HEK293T (cell line): ENCODE data around the gene SIRPD.

Source experiments
- CTCF ChIA-PET: fragments of 350-600 bp; formaldehyde crosslinking; extraction: SDS; loops from one replicate; lab custom pipeline; 2021; ENCODE audit warnings: antibody characterized with exemption, inconsistent platforms; lab: Yijun Ruan, JAX
- POLR2A ChIA-PET: fragments of 350-600 bp; formaldehyde crosslinking; extraction: SDS; loops from one replicate; lab custom pipeline; 2020; ENCODE audit warnings: antibody characterized with exemption, inconsistent platforms; lab: Yijun Ruan, JAX
- DNase-seq: peaks from one replicate; pipeline ENCODE4 v3.0.0; 2012; ENCODE audit warnings: mixed read lengths; ENCODE audit errors: extremely low spot score
- ARNT ChIP-seq: fragments of 450-650 bp; IDR thresholded peaks from 2 replicates; pipeline ENCODE4 v1.6.1; 2017; ENCODE audit warnings: mild to moderate bottlenecking
- BHLHE40 ChIP-seq: fragments of 450-650 bp; IDR thresholded peaks from 2 replicates; pipeline ENCODE4 v1.6.1; 2016; ENCODE audit warnings: mild to moderate bottlenecking, moderate library complexity, borderline replicate concordance
- CTBP1 ChIP-seq: fragments of 450-650 bp; IDR thresholded peaks from 2 replicates; pipeline ENCODE4 v1.6.1; 2016; ENCODE audit warnings: borderline replicate concordance
- ELF4 ChIP-seq: fragments of 450-650 bp; IDR thresholded peaks from 2 replicates; pipeline ENCODE4 v1.6.1; 2017; ENCODE audit warnings: antibody characterized with exemption
- FOXA1 ChIP-seq: fragments of 450-650 bp; IDR thresholded peaks from 2 replicates; pipeline ENCODE4 v1.6.1; 2016; ENCODE audit warnings: mild to moderate bottlenecking
- FOXK2 ChIP-seq: fragments of 450-650 bp; IDR thresholded peaks from 2 replicates; pipeline ENCODE4 v1.6.1; 2016; ENCODE audit warnings: mild to moderate bottlenecking
- FOXM1 ChIP-seq: fragments of 450-650 bp; IDR thresholded peaks from 2 replicates; pipeline ENCODE4 v1.6.1; 2017; ENCODE audit warnings: mild to moderate bottlenecking, borderline replicate concordance
- HDGF ChIP-seq: fragments of 450-650 bp; IDR thresholded peaks from 2 replicates; pipeline ENCODE4 v1.6.1; 2017; ENCODE audit warnings: antibody characterized with exemption, borderline replicate concordance
- L3MBTL2 ChIP-seq: fragments of 450-650 bp; conservative IDR thresholded peaks from 2 replicates; pipeline ENCODE4 v1.6.1; 2016; ENCODE audit warnings: mild to moderate bottlenecking
- LEF1 ChIP-seq: fragments of 450-650 bp; IDR thresholded peaks from 2 replicates; pipeline ENCODE4 v1.6.1; 2017; ENCODE audit warnings: mild to moderate bottlenecking, borderline replicate concordance
- NFRKB ChIP-seq: fragments of 450-650 bp; IDR thresholded peaks from 2 replicates; pipeline ENCODE4 v1.6.1; 2016; ENCODE audit warnings: mild to moderate bottlenecking, moderate library complexity
- PKNOX1 ChIP-seq: fragments of 450-650 bp; IDR thresholded peaks from 2 replicates; pipeline ENCODE4 v1.6.1; 2016
- SP1 ChIP-seq: fragments of 450-650 bp; IDR thresholded peaks from 2 replicates; pipeline ENCODE4 v1.6.1; 2017
- SUZ12 ChIP-seq: fragments of 450-650 bp; IDR thresholded peaks from 2 replicates; pipeline ENCODE4 v1.6.1; 2016; ENCODE audit warnings: mild to moderate bottlenecking
- TARDBP ChIP-seq: fragments of 450-650 bp; IDR thresholded peaks from 2 replicates; pipeline ENCODE4 v1.6.1; 2016
- ZNF384 ChIP-seq: fragments of 450-650 bp; IDR thresholded peaks from 2 replicates; pipeline ENCODE4 v1.6.1; 2016

The SIRPD gene

GRCh38 chr20:1513801-1514200, 43.7 kb downstream of the SIRPD start:
- ChIA-PET CTCF (no interaction called here), POLR2A (no interaction called here)
- no peak for DNase-seq
- TF ChIP-seq ELF4 (no peak), L3MBTL2 (no peak), NFRKB (no peak), FOXM1 (no peak)

- TF ChIP-seq BHLHE40 = no peak
- no peak for TF ChIP-seq L3MBTL2
- no peak for TF ChIP-seq ZNF384
- TF ChIP-seq SP1 = no peak
- TF ChIP-seq NFRKB = no peak
- no peak for TF ChIP-seq CTBP1
- no peak for TF ChIP-seq TARDBP
- no peak for TF ChIP-seq FOXM1
- TF ChIP-seq SUZ12 = no peak
- TF ChIP-seq HDGF = no peak
- no peak for TF ChIP-seq ARNT
- no peak for TF ChIP-seq FOXK2
- TF ChIP-seq PKNOX1 = no peak
- TF ChIP-seq FOXA1 = no peak
- ChIA-PET CTCF (interaction anchor here (0.7 kb wide), 1 partner anchor 681 kb away, joined by 6 read pairs; no protein-coding TSS in a partner anchor), POLR2A (no interaction called here)
- peak; percentile 33 for DNase-seq
Observed at GRCh38 chr20:1509237-1509636, 48.3 kb downstream of the SIRPD start.

GRCh38 chr20:1508574-1508973, 48.9 kb downstream of the SIRPD start:
- ChIA-PET POLR2A (no interaction called here), CTCF (interaction anchor here (0.7 kb wide), 2 partner anchors 682 to 1236 kb away, joined by 3 to 6 read pairs; no protein-coding TSS in a partner anchor)
- DNase-seq = no peak
- TF ChIP-seq L3MBTL2 = no peak
- no peak for TF ChIP-seq NFRKB
- TF ChIP-seq PKNOX1 = no peak
- no peak for TF ChIP-seq ARNT
- TF ChIP-seq TARDBP = no peak
- no peak for TF ChIP-seq HDGF
- TF ChIP-seq SUZ12 = no peak
- TF ChIP-seq ELF4 = no peak
- TF ChIP-seq ZNF384 = no peak
- TF ChIP-seq FOXA1 = no peak
- no peak for TF ChIP-seq BHLHE40
- no peak for TF ChIP-seq LEF1
- no peak for TF ChIP-seq FOXM1
- TF ChIP-seq CTBP1 = no peak
- no peak for TF ChIP-seq FOXK2
- TF ChIP-seq SP1 = no peak

- DNase-seq = no peak
- POLR2A ChIA-PET = no interaction called here
- CTCF ChIA-PET = no interaction called here
- TF ChIP-seq SUZ12 = no peak
- TF ChIP-seq BHLHE40 = no peak
- TF ChIP-seq ELF4 = no peak
- no peak for TF ChIP-seq FOXM1
- no peak for TF ChIP-seq FOXA1
- TF ChIP-seq HDGF = no peak
- no peak for TF ChIP-seq ARNT
- no peak for TF ChIP-seq TARDBP
- TF ChIP-seq FOXK2 = no peak
- TF ChIP-seq LEF1 = no peak
- no peak for TF ChIP-seq L3MBTL2
- no peak for TF ChIP-seq PKNOX1
- no peak for TF ChIP-seq CTBP1
Observed at GRCh38 chr20:1507276-1507675, 50.2 kb downstream of the SIRPD start.

- no peak for DNase-seq
- ChIA-PET POLR2A (no interaction called here), CTCF (interaction anchor here (0.6 kb wide), 1 partner anchor 334 kb away, joined by 4 read pairs; no protein-coding TSS in a partner anchor)
- TF ChIP-seq ARNT (no peak), FOXM1 (no peak), SP1 (no peak), CTBP1 (no peak), HDGF (no peak), SUZ12 (no peak), FOXK2 (no peak), L3MBTL2 (no peak), BHLHE40 (no peak)
Observed at GRCh38 chr20:1505871-1506270, 51.6 kb downstream of the SIRPD start.

- ChIA-PET CTCF (no interaction called here), POLR2A (no interaction called here)
- TF ChIP-seq PKNOX1 = no peak
- no peak for TF ChIP-seq NFRKB
- no peak for TF ChIP-seq ARNT
- TF ChIP-seq TARDBP = no peak
- TF ChIP-seq SP1 = no peak
- TF ChIP-seq FOXK2 = no peak
- no peak for TF ChIP-seq HDGF
- no peak for TF ChIP-seq SUZ12
- TF ChIP-seq ELF4 = no peak
- no peak for TF ChIP-seq CTBP1
- no peak for TF ChIP-seq FOXA1
- TF ChIP-seq L3MBTL2 = no peak
- no peak for TF ChIP-seq BHLHE40
- no peak for DNase-seq
Observed at GRCh38 chr20:1505361-1505760, 52.1 kb downstream of the SIRPD start.
